NCI-H146 treated with DMSO at 0.1 percent for 48 hours (cell line): Measurements from ENCODE around the gene HTR2C.
"Not testable (repeated sequence)": the region's sequence is repeated elsewhere in the genome, so short reads cannot be mapped to it uniquely, and the experiment has no call there.

ENCODE experiments used
- DNase-seq: peaks from one replicate; lab custom pipeline; 2025; ENCODE audit not compliant: unreplicated experiment; lab: John Stamatoyannopoulos, UW

HTR2C gene

DNA sequence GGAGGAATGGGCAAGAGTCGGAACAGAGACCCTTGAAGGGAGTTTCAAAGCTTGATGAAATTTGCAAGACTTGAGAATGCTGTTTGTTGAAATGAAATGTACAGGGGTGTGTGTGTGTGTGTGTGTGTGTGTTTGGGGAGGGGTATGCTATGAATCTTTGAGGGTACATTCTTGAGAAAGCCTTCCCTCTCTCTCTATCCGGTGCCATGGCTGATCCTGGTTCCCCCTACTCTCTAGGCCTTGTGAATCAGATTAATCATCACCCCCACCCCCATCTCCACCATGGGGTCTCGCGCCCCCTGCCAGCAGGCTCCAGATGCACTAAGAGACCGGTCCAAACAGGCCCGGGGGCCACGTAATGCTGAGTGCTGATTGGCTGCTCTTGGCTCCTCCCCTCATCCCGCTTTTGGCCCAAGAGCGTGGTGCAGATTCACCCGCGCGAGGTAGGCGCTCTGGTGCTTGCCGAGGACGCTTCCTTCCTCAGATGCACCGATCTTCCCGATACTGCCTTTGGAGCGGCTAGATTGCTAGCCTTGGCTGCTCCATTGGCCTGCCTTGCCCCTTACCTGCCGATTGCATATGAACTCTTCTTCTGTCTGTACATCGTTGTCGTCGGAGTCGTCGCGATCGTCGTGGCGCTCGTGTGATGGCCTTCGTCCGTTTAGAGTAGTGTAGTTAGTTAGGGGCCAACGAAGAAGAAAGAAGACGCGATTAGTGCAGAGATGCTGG lies at the start of gene HTR2C:
TSS of gene HTR2C (plus strand) at position 441 of the 729 bp plus-strand sequence. CDS start 142,851 bp downstream, outside the sequence.
- DNase-seq, result no peak

GRCh38 chrX:114580336-114580735 lies 3.5 kb upstream of the HTR2C start:
- DNase-seq, result no peak

DNA sequence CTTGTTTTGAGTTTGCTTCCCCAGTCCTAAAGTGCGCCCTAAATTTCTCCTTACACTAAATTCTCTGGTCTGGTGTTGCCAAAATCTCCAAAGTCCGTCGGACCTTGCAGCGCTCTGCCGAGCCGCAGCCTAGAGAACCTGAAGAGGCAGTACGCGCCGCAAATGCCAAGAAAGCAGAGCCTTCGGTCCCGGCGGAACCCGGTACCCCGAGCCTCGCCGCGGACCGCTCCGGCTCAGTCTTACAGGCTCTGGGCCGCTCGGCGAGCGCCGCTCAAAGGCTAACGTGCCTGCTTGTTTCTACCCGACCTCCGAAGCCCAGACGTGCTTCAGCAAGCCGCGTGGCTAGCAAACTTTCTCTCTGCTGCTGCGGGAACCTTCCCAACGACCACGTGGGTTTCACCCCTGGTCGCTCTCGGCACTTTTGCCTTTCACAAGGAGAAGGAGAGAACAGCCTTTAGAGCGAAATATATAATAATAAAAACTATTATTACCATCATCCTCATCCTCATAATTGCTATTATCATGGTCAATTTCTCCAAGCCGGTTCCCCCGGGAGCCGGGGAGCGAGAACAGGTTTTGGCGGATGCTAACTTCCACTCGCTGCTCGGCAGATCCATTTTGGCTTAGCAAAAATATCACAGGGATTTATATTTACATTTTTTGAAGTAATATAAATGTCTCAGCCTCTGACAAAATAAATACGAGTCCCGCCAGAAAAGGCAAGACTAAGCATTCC lies 2.2 kb upstream of the HTR2C start:
- no peak for DNase-seq

- DNase-seq, result no peak
Measured at GRCh38 chrX:114582264-114582632, 1.6 kb upstream of the HTR2C start.

DNA sequence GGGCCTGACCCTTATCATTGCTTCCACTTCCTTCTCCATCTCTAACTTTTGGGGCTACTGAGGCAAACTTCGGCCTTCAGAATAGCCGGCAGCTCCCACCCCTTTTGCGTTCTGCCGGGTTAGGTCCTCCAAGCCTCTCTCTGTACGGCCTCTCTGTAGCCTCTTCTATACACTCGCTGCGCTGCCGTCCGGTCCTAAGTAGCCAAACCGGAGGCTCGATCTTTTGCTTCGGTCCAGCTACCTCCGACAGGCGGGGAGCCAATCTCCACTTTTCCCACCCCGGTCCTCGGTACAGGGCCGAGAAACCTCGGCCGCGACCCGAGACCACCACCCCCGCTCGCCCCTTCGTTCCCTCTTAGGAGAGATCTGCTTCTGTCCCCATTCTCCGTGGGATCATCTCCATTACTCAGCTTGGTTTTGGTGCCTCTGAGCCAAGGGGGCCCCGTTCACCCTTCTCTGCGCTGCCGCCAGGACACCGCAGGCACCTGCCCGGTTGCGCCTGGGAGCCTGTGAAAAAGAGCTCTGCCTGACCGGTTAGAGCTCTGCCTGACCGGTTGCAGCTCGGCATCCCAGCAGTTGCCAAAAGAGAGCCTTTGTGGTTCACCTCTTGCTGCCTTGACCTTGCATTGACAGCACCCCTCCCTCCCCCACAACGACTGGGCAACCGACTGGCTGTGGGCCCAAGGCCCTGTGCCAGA lies 1.0 kb upstream of the HTR2C start:
- no peak for DNase-seq

DNA sequence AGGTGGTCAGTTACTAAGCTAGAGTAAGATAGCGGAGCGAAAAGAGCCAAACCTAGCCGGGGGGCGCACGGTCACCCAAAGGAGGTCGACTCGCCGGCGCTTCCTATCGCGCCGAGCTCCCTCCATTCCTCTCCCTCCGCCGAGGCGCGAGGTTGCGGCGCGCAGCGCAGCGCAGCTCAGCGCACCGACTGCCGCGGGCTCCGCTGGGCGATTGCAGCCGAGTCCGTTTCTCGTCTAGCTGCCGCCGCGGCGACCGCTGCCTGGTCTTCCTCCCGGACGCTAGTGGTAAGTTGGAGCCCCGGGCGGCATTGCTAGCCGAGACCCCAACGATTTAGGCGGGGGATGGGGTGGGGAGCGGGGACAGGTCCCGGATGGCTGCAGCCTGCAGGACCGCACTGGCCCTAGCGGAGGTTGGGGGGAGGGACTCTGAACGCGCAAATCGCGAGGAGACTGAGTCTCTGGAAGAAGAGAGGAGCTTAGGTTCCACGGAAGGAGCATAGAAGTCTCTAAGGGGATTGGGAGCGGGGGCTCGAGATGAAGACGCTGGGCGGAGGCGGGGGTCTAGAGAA lies 573 bp downstream of the HTR2C start:
- DNase-seq, result no peak

GRCh38 chrX:114584983-114585842 lies 1.3 kb downstream of the HTR2C start:
- no peak for DNase-seq

- no peak for DNase-seq
Measured at GRCh38 chrX:114591121-114591520, 7.2 kb downstream of the HTR2C start.

DNA sequence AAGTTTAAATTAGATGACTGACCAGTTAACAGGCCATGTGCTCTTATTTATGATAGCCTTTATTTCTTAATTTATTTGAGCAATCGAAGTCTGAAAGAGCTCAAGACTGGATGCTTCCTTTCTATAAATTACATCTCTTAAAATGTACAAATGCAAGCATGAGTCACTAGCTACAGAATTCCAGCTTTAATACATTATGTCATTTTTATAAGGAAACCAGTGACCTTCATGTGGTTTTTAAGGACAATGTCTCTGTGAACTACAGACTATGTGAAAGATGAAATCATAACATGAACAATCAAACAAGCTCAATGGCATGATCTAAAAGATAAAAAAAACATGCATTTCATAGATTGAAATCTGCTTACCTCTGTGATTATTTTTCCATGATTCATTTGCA lies 15.4 kb downstream of the HTR2C start:
- DNase-seq, result no peak

DNA sequence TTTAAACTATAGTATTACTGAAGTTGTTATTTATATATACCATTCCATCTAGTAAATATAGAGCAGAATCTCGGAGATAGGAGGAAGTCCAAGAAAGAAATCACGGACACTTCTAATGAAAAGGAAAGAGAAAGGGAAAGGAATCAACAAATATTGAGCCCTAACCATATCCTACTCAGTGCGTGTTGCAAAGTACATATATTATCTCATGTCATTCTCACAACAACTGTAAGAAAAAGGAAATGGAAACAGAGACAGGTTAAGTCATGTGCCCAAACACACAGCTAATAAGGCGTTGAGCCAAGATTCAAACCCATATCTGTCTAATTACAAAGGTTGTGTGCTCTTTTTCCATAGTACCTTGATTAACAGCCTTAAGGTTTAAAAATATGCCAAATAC lies 16.0 kb downstream of the HTR2C start:
- DNase-seq, result no peak

DNA sequence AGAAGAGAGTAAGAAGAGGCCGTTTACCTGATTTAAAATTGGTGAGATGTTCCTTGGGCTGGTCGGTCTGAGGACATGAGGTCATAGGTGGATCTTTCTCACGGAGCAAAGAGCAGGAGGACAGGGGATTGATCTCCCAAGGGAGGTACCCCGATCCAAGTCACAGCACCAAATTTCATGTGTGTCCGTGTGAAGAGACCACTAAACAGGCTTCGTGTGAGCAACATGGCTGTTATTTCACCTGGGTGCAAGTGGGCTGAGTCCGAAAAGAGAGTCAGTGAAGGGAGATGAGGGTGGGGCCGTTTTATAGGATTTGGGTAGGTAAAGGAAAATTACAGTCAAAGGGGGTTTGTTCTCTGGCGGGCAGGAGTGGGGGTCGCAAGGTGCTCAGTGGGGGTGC lies 22.7 kb downstream of the HTR2C start:
- DNase-seq, result not testable (repeated sequence)

DNA sequence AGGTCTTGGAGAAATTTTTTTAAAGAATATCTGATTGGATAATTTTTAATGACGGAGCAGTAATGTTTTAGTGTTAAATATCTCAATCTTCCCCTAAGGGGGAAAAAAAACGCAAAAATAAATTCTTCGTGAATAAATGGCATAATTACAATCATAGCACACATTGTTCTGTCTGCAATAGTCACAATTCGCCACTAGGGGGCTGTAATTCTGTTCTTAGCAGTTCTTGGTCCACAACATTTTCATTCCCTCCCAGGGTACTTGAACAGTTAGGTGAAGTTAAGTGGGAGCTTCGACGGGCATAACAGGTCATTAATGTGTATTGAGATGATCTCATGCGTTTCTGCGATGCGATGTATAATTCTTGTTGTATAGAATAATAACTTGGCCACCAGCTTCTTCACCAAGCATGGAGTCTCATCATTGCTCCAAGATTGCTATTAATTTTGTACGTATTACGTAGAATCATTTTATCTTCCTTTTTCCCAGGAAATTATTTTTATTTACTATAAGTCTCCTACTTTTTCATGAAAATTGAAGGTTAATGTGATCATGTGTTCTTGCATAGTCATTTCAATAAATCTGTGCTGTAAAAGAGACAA lies 27.2 kb downstream of the HTR2C start:
- no peak for DNase-seq

GRCh38 chrX:114615765-114616164 lies 31.9 kb downstream of the HTR2C start:
- no peak for DNase-seq

- no peak for DNase-seq
Measured at GRCh38 chrX:114619874-114620273, 36.0 kb downstream of the HTR2C start.

- no peak for DNase-seq
Measured at GRCh38 chrX:114626323-114626722, 42.4 kb downstream of the HTR2C start.

DNA sequence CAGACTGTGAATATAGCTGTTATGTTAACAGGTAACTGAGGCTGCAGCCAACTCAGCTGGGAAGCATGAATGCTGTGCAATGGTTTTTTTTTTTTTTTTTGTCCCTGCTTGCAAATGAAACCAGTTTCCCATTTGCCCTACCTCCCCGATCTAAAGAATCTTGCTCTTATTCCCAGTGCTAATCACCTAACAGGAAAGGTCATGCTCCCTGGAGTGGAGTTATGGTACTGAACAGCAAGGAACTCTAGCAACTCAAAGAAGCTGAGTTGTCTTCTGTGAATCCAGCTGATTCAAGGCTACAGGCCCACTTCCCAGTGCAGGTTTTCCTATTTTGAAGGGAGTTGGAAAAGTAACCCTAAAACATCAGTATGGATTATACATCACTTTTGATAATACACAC lies 52.1 kb downstream of the HTR2C start:
- DNase-seq, result no peak

- no peak for DNase-seq
Measured at GRCh38 chrX:114650351-114650750, 66.5 kb downstream of the HTR2C start.

DNA sequence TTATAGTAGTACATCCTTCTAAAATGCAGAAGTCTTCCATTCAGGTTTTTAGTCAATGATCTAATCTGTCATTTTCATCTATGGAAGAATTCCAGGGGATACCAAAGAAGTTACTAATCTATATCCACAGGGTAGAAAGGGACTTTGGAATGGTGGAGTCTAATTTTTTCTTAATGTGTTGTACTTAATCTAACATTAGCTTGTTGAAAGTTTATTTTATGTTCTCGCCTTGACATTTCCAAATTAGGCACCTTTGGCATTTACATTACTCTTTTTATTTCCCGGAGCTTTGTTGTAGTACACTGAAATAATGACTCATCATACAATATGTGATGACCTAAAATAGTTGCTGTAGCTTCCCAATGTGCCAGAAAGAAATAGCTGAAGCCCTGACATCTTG lies 91.5 kb downstream of the HTR2C start:
- no peak for DNase-seq

DNA sequence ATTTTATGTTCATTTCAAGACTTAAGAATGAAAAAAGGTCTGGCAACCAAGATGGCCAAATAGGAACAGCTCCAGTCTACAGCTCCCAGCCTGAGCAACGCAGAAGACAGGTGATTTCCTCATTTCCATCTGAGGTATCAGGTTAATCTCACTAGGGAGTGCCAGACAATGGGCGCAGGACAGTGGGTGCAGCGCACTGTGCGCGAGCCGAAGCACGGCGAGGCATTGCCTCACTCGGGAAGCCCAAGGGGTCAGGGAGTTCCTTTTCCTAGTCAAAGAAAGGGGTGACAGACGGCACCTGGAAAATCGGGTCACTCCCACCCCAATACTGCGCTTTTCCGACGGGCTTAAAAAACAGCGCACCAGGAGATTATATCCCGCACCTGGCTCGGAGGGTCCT lies 116.6 kb downstream of the HTR2C start:
- not testable (repeated sequence) for DNase-seq

GRCh38 chrX:114709406-114709805 lies 125.5 kb downstream of the HTR2C start:
- no peak for DNase-seq
